Stimulated activated CD8-positive, alpha-beta memory T cell treated with anti-CD3 and anti-CD28 coated beads, Interleukin-2, amount 100 ng/mL, for 1 hour (primary cell): ENCODE data around the gene CDH23.
"Not testable (repeated sequence)": the region's sequence is repeated elsewhere in the genome, so short reads cannot be mapped to it uniquely, and the experiment has no call there.

ENCODE experiments used
- DNase-seq, 2 donors: peaks; one replicate each; pipeline ENCODE4 v3.0.0-alpha.2; 2020; ENCODE audit warnings: low read depth in 2 of 2

Gene CDH23

DNA sequence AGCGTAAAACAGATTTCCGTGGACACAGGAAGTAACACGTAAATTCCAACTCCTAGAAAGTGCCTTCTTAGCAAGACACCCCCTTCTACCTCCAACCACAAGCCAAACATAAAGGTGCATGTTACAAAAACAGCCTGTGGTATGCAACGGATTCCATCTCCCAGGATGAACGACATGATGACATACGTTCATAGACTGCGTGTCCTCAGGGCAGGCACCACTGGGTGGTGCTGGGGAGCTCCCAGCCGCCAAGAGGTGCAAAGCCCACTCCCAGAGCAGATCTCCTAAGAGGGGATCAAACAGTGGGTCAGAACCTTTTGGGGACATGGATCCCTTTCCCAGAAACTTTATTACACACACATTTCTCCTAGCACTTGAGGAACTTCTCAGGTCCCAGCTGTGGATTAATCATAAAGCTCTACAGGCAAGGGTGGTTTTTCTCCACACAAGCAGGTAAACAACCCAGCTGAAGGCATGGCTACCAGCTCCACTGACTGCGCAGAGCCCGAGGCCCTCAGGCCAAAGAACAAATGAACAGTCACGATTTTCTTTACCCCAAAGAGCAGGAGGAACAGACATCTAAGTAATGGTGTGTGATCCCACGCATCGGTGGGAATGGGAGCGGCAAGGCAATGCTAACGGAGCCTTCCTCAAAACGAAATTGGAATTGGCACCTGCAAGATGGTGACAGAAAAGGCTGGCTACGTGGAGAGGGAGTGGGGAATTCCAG is 440.5 kb downstream of the CDH23 start:
- DNase-seq = no peak

DNA sequence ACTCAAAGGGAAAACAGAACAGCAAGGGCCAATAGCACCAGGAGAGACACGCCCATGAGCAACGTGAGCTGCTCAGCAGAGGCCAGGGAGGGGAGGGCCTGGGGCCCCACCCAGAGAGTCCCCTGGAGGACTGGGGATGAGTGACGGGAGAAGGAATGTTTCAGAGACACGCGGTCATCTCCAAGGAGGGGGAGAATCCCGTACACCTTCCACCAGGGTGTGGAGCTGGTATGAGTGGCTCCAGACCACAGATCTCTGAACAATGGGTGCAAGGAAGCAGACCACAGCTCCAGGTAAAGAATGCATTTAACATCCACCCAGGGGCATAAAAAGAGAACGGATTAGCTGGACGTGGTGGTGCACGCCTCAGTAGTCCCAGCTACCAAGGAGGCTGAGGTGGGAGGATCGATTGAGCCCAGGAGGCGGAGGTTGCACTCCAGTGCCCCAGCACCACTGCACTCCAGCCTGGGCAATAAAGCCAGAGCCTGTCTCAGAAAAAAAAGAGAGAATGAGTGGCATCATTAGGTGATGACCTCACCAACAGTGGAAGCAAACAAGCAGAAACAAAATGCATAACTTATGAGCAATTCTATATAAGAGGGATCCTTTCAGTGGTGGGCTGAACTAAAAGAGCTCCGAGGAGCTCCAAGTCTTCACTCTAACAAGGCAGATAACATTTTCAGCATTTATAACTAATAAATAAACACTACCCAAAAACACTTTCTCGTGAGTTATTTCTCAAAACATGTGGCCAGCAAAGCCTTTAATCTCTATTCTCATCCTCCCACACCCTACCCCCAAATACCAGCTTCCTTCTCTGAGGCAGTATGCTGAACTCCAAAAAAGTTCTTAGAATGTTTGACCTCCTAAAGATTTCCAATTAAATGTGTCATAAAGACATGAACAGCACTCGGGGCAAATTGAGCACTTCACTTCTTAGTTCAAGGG is 441.8 kb downstream of the CDH23 start:
- no peak for DNase-seq

DNA sequence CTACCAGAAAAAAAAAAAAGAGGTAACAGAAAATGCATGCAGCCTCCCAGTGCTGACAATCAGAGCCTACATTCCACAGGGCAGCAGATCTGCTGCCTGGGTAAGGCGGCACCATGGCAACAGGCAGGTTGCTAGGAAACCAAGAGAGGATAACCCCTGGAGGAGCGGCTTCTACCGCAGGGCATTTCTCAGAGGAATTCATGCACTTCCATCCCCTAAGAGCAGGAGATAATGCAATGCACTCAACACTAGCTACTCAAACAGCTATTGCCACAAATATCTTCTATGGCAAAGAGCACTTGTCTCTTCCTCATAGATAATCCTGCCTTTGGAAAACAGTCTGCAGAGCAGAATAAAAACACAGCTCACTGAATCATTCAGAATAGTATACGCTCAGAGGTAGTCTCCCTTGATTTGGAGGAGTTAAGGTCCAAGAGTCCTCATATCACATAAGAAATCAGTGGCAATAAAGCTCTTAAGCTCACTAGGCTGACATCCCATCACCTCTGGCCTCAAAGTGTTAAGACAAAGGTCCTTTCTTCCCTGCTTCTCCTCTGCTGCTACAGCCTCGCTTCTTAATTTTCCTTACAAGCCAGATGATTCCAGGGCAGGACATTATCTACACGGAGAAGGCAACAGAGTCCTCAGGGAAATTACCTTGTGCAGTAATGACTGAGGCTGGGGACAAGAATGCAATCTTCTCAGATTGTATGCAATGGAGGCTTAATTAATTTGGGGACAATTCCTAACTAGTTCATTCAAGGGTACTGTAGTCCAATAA is 443.6 kb downstream of the CDH23 start:
- no peak for DNase-seq

DNA sequence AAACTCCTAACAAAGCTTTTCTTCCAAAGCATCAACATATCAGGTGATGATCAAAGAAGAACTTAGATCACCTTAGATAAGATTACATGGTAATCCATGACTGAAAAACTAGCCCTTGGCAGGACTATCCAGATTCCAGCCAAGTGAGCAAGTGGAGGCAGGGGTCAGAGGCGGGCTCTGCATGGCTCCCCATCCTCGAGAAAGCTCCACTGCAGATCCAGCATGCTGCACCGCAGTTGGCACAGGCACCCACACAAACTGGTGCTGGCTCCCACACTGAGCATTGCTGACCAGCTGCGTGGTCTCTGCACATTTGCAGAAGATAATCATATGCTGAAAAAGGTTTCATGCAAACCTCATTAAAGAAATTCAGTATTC is 444.2 kb downstream of the CDH23 start:
- no peak for DNase-seq

DNA sequence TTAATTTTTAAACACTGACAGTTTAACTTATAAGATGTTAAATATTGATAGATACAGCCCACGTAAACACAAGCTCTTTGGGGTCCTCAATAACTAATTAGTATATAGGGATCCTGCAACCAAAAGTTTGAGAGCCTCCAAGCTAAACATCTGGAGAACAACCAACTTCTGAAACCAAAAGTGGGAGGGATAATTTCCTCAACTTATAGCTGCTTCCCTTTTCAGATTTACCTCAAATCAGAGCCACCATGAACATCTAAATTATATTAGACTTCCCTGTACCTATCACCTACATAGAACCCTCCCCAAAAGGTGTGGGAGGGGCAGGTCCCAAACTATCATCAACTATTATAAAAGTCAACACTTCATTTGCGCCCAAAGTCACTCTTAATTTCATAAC is 445.7 kb downstream of the CDH23 start:
- DNase-seq = no peak

DNA sequence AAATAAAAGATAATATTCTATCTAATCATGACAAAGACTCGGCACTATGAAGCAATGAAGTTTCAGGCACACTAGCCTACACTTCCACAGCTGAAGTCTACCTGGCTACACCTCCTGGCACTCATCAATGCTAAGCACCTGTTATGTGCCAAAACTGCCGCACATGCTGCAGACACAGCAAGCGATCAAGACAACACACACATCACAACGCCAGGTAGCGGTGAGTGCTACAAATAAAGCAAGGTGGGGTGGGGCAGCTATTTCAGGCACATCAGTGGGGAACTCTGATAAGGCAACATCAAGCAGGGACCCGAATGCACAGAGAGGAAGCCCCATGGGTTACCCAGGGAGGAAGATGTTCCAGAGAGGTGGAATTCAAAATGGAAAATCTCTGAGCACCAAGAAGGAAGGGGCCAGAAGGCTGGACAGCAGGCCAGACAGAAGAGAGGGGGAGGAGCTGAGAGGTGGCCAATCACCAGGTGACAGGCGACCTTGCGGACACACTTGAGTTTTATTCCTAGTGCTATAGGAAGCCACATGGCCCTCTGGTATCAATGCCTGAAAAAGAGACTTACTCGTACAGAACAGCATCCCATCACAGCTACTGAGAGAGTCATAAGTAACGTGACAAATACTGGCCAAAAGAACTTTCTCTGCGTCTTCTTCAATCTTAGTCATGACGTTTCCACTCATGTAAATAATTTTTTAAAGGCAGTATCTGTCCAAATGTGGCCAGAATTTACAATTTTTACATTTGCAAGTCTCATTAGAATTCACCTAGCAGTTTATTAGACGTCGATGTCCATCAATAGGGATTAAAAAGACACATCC is 446.4 kb downstream of the CDH23 start:
- no peak for DNase-seq

DNA sequence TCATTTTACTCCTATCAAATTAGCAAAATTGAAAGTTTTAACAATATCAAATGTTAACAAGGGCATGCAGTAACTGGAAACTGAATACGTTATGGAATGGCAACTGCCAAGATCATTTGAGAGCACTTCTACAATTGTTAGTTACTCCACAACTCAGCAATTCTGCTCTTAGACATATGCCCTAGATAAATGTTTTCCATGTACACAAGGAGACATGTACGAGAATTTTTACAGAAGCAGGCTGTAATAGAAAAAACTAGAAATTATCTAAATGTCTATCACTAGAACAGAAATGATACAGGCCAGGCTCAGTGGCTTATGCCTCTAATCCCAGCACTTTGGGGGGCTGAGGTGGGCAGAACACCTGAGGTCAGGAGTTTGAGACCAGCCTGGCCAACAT is 447.4 kb downstream of the CDH23 start:
- DNase-seq = no peak

DNA sequence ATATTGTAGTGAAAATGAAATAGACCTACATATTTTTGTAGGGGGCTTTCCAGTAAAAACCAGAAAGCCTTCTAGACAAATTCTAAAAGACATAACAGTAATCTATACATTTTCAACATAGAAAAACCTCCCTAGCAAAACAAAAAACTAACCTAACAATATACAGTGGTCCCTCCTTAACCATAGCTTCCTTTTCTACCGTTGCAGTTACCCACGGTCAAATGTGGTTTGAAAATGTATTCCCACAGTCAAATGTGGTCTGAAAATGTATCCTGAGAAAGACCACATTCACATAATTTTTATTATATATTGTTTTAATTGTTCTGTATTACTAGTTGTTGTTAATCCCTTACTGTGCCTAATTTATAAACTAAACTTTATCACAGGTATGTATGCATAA is 448.0 kb downstream of the CDH23 start:
- DNase-seq = no peak

DNA sequence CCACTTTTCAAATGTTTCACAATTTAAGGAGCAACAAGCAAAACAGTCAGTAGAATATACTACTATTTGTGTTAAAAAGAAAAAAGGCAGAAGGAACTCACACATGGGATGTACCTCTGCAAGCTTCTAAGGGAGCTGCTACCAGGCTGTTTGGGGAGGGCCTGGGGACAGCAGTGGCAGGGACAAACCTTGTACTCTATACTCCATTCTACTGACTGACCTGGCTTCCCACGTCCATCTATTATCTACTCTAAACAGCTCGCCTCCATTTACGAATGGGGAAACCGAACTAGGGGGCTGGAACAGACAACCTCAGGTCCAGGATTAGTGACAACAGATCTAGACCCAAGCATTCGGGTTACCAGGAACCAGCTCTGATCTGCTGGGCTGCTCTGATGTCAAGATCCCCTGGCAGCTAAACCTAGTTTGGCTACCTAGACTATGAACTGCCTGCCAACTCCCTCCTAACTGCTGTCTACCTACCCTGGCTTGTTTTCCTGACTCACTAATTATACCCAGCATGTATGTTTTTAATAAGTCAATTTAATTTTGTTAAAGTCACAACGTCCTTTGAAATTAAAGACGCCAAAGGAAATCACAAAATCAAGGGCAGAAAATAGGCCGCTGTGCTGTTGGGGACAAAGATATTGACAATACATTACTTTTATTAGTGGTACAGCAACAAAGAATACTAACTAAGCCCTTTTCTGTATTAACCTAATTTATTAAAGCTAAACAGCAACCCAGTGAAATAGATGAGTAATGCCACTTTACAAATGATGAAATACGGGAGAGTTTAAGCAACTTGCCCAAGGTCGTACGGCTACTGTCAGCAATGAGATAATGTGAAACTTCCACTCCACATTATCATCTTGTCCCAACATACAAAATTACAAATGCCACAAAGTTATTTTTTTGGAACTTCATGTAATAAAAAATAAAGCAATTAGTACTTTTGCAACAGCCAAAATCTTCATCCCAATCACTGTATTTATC is 449.0 kb downstream of the CDH23 start:
- DNase-seq = no peak

DNA sequence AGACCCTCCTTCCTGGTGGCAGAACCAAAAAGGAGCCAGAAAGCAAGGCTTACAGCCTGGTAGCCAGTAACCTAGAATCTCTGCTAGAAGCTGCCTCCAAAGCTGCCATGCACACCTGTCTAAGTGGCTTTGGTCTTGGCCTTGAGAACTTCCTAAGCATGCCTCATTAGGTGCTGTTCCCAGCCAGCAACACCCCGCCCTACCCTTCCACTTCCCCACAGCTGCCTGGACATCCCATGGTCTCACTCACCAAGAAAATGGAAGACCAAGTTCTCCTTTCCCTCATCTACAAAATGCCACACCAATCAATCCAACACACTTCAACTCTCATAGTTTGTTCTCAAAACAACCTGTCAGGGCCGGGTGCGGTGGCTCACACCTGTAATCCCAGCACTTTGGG is 450.1 kb downstream of the CDH23 start:
- DNase-seq = no peak

DNA sequence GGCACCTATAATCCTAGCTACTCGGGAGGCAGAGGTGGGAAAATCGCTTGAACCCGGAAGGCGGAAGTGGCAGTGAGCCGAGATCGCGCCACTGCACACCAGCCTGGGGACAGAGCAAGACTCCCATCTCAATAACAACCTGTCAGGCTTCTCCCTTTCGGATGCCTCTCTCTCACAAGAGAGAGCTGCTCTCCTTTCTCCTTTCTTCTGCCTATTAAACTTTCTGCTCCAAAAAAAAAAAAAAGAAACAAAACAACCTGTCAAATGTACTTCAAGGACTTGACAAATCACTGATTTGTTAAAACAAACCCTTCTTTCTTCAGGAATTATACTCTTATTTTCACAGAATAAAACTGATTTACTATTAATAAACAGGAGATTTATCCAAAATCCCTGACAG is 450.7 kb downstream of the CDH23 start:
- DNase-seq = no peak

DNA sequence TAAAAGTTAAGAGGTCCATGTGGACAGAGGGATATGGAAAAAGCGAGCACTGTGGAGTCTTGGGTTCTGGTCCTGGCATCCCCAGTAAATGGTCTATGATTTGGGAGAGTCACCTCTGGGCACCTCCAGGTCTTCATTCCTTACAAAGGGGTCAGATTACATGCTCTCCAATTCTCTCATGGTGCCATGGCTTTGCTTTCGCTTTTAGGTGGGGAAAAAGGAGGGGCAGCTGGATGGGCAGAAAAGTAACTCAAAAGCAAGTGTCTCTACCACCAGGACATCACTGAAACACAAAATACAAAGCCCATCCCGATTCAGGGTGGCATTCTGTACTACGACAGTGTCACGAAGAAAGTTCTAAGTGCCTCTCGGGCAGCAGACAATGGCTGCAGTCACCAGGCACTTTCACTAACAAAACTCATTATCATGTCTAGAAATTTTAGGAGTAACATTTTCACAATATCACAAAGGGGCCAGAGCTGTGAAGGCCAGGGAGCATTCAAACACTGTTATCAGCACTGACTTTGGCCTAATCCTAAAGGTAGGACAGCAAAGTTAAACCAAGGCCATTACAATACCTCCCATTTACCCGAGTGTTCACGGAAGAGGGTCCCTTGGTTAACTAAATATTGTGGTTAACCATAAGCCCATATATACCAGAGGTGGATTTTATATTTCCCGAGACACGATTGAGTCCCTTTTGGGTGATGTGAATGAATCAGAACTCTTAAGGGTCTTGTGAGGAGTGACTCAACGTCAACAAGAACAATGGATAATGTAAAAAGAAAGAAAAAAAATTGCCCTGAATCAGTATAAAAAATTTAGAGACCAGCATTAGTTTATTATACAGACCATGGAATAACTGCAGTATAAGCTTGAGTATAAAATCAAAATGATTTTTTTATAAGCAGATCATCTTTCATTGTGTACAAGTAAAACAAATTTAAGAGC is 451.9 kb downstream of the CDH23 start:
- DNase-seq = no peak

DNA sequence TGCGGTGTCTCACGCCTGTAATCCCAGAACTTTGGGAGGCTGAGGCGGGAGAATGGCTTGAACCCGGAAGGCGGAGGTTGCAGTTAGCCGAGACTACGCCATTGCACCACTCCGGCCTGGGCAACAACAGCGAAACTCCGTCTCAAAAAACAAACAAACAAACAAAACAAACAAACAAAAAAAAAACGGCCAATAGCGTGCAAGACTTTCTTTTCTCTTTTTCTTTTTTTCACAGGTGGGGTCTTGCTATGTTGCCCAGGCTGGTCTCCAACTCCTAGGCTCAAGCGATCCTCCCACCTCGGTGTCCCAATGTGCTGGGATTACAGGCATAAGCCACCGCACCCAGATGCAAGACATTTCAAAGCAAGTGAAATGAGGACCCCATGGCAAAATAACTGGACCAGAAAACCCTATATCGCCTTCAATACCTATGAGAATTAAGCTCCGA is 452.8 kb downstream of the CDH23 start:
- DNase-seq = no peak

DNA sequence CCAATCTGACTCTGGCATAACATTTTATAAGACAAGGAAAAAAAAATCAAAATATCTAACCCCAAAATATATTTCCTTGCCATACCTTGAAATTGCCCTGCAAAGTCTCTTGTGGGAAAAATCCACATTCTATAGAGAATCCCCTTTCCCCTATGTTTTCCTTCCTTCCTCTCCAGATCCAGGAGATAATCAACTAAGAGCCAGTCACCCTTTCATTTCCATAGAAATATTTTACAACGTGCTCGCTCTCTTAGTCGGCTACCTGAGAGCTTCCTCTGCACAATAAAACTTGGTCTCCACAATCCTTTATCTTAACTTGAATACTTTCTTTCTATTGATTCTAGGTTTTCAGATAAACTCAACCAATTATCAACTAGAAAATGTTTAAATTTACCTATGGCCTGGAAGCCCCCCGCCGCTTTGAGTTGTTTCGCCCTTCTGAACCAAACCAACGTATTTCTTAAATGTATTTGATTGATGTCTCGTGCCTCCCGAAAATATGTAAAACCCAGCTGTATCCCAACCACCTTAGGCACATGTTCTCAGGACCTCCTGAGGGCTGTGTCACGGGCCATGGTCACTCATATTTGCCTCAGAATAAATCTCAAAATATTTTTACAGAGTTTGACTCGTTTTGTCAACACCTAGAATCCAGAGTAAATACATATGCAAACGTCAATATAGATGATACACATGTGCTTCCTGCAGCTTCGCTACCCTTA is 453.5 kb downstream of the CDH23 start:
- no peak for DNase-seq

DNA sequence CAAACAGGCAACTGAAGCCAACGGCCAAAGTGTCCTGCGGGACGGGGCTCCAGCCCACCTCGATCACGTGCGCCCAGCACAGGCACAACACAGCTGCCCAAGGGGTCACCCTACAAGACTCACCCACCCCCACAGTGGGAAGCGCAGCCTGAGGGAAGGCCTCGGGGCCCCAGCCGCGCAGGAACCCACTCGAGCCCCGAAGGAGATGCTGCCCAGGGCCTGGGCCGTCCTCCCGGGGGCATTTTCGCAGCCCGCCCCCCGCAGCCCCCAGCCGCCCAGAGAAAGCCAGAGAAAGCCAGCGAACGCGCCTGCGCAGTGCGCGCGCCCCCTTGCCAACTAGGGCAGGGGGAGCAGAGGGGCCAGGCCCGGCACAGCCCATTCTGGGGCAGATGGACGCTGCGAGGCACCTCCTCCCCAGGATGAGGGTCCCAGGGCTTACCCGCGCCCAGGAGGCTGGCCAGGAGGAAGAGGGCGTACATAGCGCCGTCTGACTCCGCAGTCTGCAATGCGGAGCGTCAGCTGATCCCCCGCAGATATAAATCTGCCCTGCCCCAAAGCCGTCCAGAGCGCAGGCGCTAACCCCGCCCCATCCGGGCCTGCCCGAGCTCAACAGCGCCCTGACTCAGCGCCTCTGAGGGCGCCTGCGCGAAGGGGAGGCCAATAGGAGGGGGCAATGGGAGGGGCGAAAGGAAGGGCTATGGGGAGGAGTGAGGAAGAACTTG is 454.2 kb downstream of the CDH23 start, which contains the start of gene PSAP:
TSS of gene PSAP (minus strand) at position 509 of the 722 bp plus-strand sequence. CDS start at position 479, 30 bp downstream.
- peak; percentile 94 to 99 for DNase-seq

DNA sequence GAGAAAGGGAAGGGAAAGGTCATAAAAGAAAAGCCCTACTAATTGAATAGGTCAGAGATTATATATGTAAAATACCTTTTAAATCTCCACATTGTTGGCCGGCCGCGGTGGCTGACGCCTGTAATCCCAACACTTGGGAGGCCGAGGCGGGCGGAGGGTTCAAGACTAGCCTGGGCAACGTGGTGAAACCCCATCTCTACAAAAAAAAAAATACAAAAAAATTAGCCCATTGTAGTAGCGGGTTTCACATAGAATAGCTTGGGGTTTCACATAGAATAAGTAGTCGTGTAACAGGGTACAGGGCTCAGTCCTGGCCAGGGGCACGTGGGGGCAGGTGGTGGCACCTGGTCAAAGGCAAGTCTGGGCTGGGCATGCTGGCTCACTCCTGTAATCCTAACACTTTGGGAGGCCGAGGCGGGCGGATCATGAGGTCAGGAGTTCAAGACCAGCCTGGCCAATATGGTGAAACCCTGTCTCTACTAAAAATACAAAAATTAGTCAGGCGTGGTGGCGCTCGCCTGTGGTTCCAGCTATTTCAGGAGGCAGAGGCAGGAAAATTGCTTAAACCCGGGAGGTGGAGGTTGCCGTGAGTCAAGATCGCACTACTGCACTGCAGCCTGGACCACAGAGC is 454.9 kb downstream of the CDH23 start:
- not testable (repeated sequence) for DNase-seq

DNA sequence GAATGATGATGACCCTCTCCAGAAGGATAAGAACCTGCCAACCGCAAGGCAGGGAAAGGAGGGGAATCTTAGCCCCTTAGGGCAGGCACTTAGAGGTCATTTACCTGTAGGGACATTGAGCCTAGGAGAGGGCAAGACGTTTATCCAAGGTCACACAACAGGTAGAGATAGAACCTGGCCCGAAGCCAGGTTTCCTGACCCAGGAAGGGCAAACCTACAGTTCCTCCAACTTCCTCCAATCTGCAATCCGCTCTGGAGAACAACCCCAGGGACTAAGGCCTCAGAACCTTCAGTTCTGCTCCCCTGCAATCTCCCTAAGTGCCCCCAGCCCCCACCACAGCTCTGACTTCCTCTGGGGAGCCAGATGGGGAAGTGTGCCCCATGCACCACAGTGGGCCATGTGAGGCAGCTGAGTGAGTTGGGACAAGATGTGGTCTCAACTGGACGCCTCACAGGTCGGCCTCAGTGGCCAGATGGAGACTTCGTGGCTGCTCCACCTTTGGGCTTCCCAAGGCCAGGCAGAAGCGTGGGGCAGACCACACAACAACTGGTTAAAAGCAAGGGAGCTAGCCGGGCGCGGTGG is 455.7 kb downstream of the CDH23 start:
- no peak for DNase-seq
